Stimulated activated CD8-positive, alpha-beta memory T cell treated with anti-CD3 and anti-CD28 coated beads, Interleukin-12 subunit alpha, Interleukin-12 subunit beta, amount 100 ng/mL, for 24 hours (primary cell): ENCODE data around the gene APOM.
A peak's percentile ranks its signal among the peaks of the same experiment; 100 is the strongest.

Experiments used
- DNase-seq: peaks from one replicate; pipeline ENCODE4 v3.0.0-alpha.2; 2020; ENCODE audit errors: extremely low read depth

The APOM gene

DNA sequence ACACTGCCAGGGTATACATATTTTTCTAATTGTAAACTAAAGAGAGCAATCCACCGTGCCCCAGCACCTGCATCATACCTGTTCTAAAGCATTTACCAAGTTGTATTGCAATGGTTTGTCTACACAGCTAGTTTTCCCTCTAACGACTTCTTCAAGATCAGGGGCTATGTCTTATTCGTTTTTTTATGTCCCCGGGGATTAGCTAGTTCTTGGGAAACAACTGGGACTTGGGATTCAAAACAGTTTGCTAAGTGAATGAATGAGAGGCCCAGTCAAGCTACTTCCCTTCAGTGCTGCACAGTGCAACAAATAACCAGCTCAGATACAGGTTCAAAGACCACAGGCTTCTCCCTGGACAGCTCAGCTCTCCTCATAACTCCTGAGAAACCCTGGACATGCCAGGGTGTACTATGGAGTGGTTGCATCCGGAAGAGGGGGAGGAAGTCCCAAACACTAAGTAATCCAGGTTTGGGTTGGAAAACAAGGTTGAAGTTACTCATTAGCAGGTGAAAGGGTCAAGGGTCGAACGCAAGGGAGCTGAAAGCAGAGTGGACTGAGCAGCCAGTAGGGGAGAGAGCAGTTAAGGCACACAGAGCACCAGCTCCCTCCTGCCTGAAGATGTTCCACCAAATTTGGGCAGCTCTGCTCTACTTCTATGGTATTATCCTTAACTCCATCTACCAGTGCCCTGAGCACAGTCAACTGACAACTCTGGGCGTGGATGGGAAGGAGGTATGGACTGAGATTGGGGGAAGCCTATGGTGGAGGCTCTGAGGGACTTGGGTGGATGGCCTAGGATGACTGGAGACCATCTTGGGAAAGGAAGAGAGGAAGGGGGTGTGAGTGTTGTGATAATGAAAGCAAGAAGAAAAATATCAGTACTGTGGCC, at the start of gene APOM:
Gene APOM, plus strand, starts transcription at position 546 of the 889 bp plus-strand sequence. Its CDS starts 73 bp downstream, at position 619.
- no peak for DNase-seq

DNA sequence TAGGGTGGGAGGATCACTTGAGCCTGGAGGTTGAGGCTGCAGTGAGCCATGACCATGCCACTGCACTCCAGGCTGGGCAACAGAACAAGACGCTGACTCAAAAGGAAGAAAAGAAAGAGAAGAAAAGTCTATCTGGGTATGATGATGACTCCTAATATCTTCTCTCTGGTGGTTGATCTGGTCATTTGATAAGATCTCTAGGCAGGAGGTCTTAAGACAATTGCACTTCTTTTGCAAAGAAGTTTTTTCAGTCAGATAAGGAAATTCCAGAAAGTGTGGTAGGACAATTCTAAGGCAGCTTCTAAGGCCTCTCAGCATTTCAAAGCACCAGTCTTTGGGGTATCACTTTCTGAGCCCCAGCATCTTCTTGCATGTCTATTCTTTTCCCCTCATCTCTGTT, 48.4 kb upstream of the APOM start:
- DNase-seq, result no peak

DNA sequence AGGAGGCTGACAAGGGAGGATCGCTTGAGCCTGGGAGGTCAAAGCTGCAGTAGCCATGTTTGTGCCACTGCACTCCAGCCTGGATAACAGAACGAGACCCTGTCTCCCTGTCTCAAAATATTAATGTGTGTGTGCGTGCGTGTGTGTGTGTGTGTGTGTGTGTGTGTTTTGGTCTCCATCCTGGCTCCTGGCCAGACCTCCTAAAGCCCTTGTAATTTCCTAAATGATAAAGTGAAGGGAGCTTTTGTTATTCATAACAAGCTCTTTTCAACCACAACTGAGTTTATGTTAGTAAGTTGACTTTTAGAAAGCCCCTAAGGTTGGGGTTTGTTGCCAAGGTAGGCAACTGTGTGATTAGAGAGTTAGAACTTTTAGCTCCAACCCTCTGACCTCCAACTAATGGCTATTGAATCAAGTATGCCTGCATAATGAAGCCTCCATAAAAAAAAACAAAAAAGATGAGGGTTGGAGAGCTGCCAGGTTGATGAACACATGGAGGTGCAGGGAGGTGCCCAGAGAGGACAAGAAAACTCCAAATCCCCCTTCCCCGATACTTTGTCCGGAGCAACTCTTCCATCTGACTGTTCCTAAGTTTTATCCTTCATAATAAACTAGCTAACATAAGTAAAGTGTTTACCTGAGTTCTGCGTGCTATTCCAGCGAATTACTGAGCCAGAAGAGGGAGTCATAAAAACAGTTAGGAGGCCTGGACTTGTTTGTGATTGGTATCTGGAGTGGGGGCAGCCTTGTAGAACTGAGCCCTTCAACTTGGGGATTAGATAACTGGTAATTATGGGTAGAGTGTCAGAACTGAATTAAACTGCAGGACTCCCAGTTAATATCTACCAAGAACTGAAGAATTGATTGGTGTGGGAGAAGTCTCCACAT, 45.9 kb upstream of the APOM start:
- DNase-seq, result no peak

DNA sequence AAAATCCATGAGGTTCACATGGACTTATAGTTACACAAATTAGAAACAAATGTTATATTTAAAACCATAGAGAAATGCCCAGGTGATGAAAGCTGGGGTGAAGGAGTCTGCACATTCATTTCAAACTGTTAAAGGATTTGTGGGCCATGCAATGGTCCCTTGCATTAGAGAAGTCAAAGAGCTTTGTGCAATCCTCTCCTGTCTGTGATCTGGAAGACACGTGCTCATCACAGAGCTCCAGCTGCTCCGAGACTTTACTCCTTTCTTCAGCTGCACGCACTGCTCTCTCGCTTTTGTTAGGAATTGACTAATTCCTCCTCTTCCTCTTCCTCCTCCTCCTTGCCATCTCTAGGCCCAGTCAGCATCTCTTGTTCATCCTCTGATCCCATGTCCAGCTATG, 44.7 kb upstream of the APOM start:
- DNase-seq, result no peak

DNA sequence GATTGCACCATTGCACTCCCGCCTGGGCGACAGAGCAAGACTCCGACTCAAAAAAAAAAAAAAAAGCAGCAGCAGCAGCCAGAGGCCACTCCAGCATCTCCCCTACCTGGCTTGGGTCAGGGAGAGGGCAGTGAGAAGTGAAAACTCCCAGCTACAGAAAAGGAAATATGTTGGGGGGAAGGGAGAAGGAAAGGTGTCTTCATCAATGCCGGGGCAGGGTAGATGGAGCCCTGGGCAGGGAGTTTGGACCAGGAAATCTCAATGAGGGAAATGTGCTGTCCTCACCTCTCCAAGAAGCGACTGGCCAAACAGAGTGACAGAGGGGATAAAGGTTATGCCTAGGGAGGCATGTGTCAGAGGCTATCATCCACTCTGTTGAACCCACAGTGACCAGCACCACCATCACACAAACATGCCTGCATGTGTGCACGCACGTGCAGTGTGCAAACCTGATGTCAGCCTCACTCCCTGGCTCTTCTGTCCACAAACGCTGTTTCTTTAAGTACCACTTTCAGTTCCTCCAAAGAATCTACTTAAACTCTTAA, 41.5 kb upstream of the APOM start:
- DNase-seq, result no peak

DNA sequence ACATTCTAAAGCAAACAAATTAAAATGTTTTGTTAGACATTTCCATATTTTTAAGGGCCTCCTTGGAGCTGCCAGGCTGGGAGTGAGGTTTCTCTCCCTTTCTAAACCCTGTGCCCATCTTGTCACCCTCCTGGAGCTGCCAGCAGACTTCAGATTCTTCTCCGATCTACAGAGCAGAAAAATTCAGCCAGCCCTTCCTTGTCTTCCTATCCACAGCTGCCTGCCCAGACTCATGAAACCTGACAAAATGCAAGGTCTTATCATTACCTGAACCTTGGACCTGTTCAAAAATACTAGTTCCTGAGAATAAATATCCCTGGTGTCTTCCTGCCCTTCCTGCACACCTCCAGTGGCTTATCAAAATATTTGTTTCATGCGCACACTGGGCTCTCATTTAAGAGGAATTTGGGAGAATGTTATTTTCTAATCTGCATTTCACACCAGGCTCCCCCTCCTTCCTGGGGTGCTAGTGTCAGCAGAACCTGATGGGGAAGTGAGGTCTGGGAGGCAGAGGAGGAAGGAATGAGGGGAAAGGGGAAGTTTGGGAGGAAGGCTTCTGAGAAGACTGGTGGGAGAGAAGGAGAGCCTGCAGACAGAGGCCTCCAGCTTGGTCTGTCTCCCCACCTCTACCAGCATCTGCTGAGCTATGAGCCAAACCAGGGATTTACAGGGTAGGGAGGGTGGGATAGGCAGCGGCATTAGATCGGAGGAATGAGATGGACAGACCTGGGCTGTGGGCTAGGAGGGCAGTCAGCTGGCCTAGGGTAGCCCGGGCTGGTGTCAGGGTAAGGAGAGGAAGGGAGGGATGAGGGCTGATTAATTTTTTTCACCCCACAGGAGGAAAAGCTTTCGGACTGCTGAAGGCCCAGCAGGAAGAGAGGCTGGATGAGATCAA, 40.8 kb upstream of the APOM start, which contains the start of gene AIF1:
Gene AIF1, plus strand, starts transcription at position 551 of the 895 bp plus-strand sequence. Its CDS starts 96 bp downstream, at position 647.
- DNase-seq, result no peak

DNA sequence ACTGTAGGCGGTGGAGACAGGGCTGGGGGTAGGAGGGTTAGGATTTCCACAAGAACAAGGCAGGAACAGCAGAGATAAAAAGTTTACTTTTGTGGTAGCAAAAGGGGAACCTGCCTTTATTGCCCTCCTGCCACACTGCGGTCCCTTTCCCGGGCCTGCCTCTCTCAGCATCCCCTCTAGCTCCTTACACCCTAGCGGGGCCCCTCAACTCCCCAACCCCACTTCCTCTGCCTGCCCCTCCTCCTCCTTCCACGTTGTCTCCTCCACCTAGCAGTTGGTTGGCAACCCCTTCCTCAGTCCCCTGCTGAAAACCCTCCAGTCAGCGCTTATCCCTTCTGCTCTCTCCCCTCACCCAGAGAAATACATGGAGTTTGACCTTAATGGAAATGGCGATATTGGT, 39.9 kb upstream of the APOM start:
- no peak for DNase-seq

DNA sequence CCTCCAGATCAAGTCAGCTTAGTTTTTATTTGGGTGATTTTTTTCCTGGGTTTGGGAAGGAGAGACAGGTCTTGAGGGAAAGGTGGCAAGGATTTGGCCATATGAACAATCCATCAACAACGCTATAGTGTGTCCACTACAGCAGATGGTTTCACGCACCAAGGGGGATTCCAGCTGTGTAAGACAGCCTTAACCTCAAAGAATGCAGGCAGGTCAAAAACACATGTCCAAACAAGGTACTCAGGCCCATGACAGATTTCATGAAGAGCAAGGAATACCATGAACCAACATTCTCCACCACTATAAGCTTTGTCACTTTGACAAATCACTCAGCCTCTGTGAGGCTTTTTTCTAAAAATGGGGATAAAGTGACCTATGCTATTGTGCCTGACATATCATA, 38.7 kb upstream of the APOM start:
- no peak for DNase-seq

DNA sequence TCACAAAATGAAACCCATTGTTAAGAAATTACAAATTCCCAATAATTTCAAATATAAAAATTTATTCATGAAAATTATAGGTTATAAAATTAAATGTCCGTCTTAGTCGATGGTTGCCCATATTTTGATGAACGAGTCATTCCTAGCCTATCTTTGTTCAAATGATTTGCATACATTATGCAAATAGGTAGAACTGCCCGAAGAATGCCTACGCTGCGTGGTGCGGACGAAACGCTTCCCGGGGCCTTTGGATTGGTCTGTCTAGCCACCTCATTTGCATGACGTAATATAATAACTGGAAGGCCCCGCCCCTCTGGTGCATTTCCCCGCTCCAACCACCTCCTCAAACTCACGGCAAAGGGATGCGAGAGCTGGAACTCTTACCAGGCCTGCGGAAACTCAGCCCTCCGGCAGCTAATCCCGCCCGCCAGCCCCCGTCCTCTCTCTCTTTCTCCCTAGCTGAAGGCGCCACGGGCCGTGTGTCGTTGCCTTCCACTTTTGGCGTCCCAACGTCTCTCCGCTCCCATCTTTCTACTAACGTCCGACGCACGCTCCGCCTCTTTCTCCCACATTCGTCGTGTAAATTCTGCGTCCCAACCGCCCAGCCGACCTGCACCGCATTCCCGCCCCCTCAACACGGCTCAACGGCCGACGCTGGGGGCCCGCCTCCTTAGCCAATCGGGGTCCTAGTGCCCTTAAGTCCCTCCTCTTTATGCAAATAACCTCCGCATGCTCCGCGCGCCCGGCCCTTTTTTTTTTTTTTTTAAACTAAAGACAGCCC, 35.7 kb upstream of the APOM start:
- peak; percentile 91 for DNase-seq

DNA sequence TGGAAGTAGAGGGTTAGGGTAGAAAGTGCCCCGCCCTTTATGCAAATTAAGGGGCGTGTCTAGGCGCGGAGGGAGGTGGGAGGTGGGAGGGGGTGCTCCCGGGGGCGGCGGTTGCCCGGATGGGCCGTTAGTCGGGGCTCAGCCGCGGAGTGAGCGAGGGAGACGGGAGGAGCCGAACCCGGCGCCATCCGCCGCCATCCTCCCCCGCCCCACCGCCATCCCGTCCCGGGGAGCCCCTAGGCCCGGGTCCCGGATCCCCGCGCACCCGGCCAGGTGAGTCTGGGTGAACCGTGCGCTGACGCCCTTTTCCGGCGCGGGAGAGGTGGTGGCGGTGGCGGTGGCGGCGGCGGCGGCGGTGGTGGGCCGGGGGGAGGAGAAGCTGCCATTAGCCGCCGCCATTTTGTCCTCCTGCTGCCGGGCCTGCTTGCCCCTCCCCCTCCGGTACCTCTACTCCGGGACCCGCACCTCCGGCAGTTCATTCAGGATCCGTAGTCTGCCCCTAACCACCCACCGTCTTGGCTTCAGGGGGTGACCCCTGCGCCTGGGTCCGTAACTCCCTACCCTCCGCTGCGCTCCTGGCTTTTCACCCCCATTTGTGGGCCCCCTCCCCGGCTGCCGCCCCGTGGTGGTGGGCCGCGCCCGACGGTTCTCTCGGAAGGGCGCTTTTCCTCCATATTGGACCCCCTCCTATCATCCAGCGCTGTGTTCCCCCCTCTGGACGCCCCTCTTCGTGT, 34.9 kb upstream of the APOM start, which contains the start of gene PRRC2A:
Gene PRRC2A, plus strand, starts transcription at position 130 of the 734 bp plus-strand sequence. CDS start 2,075 bp downstream, outside the sequence.
- peak; percentile 61 for DNase-seq

DNA sequence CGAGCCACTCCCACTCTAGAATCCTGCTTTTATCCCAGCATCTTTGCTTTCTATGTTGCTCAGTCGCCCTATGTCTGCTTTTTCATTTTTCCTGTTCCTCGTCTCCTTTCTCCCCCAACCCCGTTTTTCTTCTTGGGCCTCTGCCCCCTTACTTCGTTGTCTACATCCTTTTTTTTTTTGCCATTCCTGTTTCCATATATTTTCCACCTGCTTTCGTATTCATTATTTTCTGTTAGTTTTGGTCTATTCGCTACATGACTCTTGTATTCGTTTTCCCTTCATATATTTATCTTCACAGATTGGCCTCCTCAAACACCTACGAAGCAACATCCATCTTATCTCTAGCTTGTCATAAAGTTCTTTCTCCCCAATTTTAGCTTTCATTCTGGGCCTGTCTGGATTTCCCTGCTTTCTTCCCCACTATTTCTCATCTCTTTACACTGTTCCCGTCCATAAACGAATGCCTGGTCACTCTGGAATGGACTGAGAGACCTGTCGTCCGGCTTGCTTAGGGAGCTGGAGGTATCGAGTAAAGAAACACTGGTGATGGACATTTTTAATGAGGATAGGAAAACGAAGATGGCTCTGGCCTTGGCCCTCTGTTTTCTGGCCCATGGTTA, 34.3 kb upstream of the APOM start:
- no peak for DNase-seq

DNA sequence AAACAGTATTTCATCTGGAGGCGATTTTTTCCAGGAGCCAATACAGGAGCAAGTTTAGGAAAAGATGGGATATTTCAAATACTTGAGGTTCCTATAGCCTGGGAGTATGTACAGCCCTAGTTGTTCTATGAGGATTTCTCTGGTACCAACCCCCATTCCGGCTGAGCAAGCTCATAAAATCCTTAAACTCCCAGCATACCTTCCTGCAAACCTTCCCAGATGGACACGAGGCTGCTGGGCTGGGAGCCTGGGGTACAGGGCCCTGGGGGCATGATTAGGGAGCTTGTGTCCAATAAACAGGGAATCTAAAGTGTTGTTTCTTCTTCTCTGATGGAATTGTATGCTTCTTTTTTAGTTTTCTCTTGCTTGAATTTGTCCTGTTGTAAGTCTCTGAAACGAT, 33.7 kb upstream of the APOM start:
- DNase-seq, result no peak

DNA sequence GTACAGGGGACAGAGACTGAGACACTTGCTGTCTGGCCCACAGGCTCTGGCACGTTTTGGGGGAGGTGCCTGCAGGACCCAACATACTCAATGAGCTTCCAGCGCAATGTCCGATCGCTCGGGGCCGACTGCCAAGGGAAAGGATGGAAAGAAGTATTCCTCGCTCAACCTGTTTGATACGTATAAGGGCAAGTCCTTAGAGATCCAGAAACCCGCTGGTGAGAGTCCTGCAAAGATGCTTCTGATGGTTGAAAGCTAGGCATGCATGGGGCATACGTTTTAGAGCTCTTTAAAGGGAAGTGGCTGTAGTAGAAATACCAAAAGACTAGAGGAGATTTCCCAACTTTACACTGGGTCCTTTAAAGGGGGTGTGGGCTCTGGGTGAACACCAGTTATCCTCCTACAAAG, 33.0 kb upstream of the APOM start:
- no peak for DNase-seq

DNA sequence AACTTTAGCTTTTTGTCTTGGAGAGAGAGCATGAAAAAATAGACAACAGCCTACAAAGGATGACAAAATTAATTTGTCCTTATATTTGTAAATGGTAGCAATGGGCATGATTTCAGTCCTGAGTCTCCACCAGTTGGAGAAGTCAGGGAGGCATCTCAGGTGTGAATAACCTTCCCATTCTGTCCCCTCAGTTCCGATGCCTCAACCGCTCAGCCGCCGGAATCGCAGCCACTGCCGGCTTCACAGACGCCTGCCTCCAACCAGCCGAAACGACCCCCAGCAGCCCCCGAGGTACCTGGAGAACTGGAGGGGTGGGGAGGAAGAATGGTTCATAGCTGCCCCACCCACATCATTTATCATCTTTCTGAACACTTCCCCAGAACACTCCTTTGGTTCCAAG, 31.6 kb upstream of the APOM start:
- DNase-seq, result no peak

DNA sequence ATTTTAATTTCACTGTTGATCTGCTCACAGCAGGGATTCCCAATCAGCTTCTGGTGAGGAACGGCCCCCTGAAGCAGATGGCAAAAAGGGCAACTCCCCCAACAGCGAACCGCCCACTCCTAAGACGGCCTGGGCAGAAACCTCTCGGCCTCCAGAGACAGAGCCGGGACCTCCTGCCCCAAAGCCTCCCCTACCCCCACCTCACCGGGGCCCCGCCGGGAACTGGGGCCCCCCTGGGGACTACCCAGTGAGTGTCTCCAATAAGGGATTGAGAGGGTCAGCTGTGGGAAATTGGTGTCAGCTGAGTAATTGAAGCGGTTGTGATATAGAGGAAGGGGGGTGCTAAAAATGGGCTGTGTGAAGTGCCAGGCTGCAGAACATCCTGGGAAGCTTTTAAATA, 28.7 kb upstream of the APOM start:
- DNase-seq, result no peak

DNA sequence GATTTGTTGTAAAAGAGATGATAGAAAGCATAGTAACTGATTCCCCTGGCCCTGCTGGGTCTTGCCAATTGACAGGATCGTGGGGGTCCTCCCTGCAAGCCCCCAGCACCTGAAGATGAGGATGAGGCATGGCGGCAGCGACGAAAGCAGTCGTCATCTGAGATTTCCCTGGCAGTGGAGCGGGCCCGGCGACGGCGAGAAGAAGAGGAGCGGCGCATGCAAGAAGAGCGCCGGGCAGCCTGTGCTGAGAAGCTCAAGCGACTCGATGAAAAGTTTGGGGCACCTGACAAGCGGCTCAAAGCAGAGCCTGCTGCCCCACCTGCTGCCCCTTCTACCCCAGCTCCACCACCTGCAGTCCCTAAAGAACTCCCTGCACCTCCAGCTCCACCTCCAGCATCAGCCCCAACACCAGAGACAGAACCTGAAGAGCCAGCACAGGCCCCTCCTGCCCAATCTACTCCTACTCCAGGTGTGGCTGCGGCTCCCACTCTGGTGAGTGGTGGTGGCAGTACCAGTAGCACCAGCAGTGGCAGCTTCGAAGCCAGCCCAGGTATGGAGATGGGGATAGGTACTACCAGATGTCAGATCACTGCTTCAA, 27.9 kb upstream of the APOM start:
- no peak for DNase-seq

DNA sequence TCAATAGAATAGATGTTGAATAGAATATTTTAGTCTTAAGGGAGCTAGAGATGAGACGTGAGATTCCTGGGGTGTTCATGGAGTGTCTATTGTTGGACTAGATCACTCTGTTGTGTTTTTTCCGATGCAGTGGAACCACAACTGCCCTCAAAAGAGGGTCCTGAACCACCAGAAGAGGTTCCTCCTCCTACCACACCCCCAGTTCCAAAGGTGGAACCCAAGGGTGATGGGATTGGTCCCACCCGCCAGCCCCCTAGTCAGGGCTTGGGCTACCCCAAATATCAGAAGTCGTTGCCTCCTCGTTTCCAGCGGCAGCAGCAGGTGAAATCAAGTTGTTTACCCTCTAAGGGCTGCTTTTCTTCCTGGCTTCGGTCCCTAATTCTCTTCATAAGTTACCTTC, 26.7 kb upstream of the APOM start:
- DNase-seq, result no peak

DNA sequence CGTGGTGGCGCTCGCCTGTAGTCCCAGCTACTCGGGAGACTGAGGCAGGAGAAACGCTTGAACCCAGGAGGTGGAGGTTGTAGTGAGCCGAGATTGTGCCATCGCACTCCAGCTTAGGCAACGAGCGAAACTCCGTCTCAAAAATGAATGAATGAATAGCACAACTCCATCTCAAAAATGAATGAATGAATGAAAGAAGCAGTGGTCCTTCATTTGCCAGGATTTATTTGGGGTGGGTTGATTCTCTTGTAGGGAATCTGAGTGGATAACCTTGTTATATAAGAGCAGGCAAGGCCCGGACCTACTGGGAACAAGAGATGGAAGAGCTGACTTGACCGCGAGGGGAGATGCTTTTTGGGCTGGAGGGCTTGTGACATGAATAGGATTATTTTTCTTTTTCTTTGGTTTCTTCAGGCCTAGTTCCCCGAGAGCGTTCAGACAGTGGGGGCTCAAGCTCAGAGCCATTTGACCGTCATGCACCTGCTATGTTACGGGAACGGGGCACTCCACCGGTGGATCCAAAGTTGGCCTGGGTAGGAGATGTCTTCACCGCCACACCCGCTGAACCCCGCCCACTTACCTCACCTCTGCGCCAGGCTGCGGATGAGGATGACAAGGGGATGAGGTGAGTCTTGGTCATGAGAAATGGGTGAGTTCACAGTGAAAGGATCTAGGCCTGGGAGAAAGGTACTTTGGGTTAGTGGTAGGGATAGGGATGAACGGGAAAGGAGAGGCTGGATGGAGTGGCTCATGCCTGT, 25.3 kb upstream of the APOM start:
- DNase-seq, result no peak
